ENCODE results near the gene PRKCB.
A peak's percentile ranks its signal among the peaks of the same experiment; 100 is the strongest.

The PRKCB gene

DNA sequence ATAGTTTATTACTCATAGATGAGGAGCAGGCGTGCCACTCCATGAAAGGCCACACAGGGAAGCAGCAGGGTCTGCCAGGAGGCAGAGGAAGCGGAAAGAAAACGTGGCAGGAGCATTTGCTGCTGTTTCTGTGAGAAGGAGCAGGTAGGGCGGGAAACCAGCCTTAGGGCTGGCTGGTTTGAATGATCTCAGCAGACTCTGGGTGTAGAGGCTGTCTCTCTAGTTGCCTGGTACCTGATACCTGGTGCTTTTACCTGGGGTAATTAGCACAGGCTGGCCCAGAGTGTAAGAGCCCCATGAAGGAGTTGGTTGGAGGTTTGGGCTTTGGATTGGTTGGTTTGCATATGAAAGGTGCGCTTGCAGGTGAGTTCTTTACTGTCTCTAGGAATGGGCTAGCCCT lies 215.3 kb downstream of the PRKCB start:
- DNase-seq = no peak

DNA sequence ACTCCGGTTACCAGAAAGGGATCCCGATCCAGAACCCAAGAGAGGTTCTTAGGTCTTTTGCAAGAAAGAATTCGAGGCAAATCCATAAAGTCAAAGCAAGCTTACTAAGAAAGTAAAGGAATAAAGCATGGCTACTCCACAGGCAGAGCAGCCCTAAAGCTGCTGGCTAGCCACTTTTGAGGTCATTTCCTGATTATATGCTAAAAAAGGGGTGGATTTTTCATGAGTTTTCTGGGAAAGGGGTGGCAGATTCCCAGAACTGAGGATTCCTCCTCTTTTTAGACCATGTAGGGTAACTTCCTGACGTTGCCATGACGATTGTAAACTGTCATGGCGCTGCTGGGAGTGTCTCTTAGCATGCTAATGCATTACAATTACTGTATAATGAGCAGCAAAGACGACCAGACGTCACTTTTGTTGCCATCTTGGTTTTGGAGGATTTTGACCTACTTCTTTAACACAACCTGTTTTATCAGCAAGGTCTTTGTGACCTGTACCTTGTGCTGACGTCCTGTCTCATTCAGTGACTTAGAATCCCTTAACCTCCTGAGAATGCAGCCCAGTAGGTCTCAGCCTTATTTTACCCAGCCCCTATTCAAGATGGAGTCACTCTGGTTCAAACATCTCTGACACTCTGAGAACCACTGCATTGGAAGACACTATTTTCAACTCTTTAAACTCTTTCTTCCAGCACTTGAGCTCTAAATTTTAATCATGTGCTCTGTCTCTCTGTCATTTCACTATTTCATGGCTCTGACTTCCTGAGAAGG lies 216.7 kb downstream of the PRKCB start:
- DNase-seq = no peak

GRCh38 chr16:24053099-24053946 lies 217.5 kb downstream of the PRKCB start:
- DNase-seq = no peak

DNA sequence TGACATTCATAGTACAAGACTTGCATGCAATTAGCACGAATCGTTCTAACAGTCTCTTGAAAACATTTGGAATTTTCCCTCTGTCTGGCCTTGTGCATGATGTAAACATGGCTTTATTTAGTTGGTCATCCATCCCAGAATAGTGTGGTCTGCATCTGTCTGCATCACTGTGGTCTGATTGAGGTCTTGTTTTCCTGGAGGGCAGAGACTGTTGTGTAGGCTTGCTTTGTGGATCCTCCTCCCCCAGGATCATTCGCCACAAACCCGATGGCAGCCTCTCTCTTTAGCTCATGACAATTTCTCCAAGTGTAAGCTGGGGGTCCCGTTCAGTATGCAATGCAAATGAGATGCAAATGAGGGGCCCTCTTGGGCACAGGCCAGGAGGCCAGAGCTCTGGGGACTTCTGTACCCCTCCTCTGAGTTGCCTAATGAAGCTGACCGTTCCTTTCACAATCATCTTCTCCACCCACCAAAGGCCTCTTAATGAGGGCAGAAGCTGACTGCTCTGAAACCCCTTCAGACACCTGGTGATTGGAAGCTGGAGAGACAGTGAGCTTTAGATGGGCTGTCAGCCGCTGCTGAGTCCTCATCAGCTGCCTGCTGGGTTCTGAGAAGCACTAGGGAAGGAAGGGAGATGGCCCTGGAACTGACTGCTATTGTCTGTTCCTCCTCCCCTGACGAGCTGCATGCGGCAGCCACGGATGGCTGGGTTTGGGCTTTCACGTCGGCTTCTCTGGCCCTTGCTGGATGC lies 219.1 kb downstream of the PRKCB start:
- no peak for DNase-seq

GRCh38 chr16:24062270-24062817 lies 226.6 kb downstream of the PRKCB start:
- DNase-seq = no peak

- DNase-seq = no peak
These were observed 233.3 kb downstream of the PRKCB start for GRCh38 chr16:24069036-24069590.

- peak; percentile 12 for DNase-seq
These were observed 235.1 kb downstream of the PRKCB start for GRCh38 chr16:24070851-24071250.

DNA sequence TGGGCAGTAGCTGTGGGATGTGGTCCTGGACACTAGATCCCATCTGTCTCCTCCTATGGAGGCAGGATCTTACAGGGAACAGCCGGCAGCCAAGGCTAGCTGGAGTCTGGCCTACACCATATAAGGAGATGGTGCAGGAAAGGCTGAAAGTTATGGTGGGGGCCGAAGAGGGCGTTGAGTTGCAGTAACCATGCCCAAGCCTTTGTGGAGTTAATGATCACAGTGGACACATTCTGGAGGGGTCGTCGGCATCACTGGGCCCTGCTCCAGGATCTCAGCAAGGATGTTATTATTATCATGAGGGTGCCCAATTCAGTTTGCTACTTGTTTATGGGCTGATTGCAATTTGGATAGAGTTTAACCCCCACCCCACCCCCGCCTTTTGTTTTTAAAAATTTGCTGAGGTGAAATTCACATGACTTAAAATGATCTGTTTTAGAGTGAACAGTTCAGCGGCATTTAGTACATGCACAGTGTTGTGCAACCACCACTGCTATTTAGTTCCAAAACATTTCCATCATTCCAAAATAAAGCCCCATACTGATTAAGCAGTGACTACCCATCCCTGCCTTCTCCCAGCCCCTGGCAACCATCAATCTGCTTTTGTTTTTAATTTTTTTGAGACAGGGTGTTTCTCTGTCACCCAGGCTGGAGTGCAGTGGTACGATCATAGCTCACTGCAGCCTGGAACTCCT lies 236.0 kb downstream of the PRKCB start:
- DNase-seq = no peak

DNA sequence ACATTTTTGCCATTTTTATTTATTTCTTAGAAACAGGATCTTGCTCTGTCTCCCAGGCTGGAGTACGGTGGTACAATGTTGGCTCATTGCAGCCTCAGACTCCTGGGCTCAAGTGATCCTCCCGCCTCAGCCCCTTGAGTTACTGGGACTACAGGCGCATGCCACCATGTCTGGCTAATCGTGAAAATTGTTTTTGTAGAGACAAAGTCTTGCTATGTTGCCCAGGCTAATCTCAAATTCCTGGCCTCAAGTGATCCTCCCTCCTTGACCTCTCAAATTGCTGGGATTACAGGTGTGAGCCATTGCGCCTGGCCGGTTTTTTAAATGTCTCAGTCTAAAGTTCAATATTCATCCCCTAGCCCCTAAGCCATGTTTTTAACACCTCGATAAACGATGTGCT lies 237.5 kb downstream of the PRKCB start:
- DNase-seq = no peak

DNA sequence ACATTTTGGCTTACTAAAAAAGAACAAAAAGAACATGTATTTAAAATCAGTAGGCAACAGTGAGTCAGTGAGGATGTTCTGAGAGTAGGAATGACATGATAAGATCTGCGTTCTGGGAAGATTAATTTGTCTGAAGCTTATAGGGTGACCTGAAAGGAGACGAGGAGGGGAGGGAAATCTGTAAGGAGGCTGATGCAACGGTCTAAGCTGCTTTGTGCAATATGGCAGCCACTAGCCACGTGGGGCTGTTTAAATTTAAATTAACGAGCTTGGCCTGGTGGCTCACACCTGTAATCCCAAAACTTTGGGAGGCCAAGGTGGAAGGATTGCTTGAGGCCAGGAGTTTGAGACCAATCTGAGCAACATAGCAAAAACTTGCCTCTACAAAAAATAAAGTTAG lies 238.8 kb downstream of the PRKCB start:
- no peak for DNase-seq

GRCh38 chr16:24075302-24075701 lies 239.5 kb downstream of the PRKCB start:
- DNase-seq = no peak

DNA sequence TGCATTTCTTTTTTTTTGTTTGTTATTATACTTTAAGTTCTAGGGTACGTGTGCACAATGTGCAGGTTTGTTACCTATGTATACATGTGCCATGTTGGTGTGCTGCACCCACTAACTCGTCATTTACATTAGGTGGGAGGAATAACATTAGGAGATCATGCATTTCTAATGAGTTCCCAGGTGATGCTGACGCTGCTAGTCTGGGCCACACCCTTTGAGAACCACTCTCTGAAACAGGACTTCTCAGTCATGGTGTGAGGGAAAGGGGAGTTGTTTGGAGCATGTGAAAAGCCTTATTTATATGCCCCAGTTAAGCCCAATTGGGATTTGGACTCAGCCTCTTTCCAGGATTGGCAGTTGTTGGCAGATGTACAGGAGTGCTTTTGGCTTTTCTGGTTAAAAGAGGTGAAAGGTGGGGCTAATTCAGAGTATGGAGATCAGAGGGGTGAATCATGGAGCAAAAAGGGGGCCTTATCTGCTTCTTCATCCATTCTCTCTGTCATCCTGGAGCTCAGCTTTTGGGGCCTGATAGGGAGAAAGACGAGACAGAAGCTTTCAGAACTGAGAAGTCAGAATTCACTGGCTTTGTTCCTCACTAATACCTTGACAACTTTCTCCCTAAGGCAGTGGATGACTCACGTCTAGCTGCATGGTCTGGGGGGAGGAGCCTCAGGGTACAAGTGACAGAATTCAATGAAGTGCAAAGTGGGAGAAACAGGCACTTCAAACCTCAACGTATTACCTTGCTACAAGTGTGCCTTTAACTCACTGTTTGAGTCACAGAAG lies 240.3 kb downstream of the PRKCB start:
- DNase-seq = no peak

GRCh38 chr16:24077292-24077691 lies 241.5 kb downstream of the PRKCB start:
- no peak for DNase-seq

- DNase-seq = no peak
These were observed 242.2 kb downstream of the PRKCB start for GRCh38 chr16:24077966-24078365.

DNA sequence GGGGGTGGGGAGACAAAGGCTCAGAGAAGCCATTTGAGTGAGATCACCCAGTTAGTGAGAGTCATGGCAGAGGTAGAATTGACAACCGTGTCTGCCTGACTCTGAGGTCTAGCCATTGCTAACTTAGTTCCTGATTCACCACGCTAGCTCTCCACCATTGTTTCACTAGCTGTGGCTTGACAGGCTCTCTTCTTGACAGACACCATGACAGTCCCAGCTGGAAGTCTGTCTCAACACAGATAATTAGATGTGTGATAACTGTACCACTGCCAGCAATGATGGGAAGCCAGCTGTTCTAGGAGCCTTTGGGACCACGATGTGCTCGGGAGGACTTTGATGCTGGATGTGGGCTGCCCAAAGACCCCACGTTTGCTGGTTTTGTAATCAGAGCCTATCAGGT lies 249.9 kb downstream of the PRKCB start:
- no peak for DNase-seq

DNA sequence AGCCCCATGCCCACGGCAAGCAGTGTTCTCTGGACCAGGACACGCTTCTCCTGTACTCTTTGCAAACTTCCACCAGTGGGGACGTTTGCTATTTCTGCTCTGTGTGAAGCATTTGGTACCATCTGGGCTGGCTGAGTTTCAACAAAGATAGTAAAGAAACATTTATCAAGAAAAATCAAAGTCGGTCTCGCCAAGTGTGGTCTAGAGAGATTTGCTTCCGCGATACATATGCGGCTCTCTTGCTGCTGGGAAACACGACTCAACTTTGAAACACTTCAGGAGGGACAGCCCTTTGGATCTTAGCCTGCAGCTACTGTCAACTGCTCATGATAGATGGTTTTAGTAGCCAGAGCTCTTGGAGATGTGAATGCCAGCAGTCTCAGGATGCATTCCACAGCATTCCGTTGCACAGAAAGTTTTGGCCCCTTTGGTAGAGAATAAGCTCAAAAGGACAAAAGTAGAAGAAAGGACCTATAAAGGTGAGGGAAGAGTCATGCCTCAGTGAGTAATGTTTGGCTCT lies 252.2 kb downstream of the PRKCB start:
- no peak for DNase-seq

DNA sequence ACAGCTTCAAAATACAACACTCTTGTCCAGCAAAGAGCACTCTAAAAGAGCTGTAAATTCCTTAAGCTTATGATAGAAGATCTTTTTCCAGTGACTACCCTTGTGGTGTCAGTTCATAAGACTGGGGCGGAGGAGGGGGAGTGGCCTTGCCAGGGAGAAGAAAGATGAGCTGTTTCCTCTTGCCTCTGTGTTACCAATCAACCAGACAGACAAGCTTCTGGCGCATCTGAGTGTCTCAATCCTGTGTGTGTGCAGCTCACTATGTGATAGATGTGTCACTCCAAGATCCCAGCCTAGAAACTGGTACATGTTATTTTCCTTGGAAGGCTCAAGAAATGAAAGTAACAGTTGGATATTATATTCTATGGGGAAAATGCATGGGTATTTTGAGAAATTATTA lies 253.0 kb downstream of the PRKCB start:
- no peak for DNase-seq

GRCh38 chr16:24091125-24091524 lies 255.3 kb downstream of the PRKCB start:
- DNase-seq = no peak

GRCh38 chr16:24093049-24093448 lies 257.3 kb downstream of the PRKCB start:
- no peak for DNase-seq

GRCh38 chr16:24094660-24095059 lies 258.9 kb downstream of the PRKCB start:
- no peak for DNase-seq

DNA sequence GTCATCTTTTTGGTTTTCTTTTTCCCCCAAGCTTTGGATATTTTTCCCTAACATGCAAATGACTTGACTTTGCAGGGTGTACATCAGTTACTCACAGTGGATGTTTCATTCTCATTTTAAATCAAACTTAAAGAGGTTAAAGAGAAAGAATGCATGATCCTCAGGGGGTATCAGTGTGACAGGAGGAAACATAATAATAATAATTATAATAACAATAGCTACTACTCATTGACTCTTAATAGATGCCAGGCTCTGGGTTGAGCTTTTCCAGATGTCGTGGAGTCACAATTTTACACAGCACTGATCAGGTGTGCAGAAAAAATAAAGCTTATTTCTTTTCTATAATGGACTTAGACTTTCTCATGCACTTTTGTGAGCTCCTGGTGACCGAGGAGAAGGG lies 263.1 kb downstream of the PRKCB start:
- DNase-seq = no peak
